Chondrocyte (in vitro differentiated cells): ENCODE results near the gene EGLN1. TPM values are rescaled to one million over a fixed set of nuclear protein-coding genes. Genes with fewer than 3 reads are reported as not detected.

ENCODE experiments used
- DNase-seq: peaks from one replicate; pipeline ENCODE4 v3.0.0; 2021; ENCODE audit warnings: mixed read lengths, low spot score
- H3K27ac Mint-ChIP-seq: one replicate; pipeline ENCODE4 v1.8.0; 2021; ENCODE audit warnings: mild to moderate bottlenecking, moderate library complexity, mixed read lengths; ENCODE audit not compliant: unreplicated experiment
- H3K27me3 Mint-ChIP-seq: 2 replicates; pipeline ENCODE4 v1.8.0; 2021; ENCODE audit warnings: low read depth, mixed read lengths
- H3K36me3 Mint-ChIP-seq: 2 replicates; pipeline ENCODE4 v1.8.0; 2021; ENCODE audit warnings: low read depth, mixed read lengths
- H3K4me1 Mint-ChIP-seq: 2 replicates; pipeline ENCODE4 v1.8.0; 2021; ENCODE audit warnings: low read depth, mild to moderate bottlenecking, mixed read lengths
- H3K4me3 Mint-ChIP-seq: one replicate; pipeline ENCODE4 v1.8.0; 2021; ENCODE audit warnings: mild to moderate bottlenecking, moderate library complexity, mixed read lengths; ENCODE audit not compliant: unreplicated experiment
- H3K9me3 Mint-ChIP-seq: 2 replicates; pipeline ENCODE4 v1.8.0; 2021; ENCODE audit warnings: low read depth, mixed read lengths
- CTCF ChIP-seq: fragments of 200-600 bp; sonication (generic); IDR thresholded peaks from 2 replicates; pipeline ENCODE4 v1.5.0; 2021; ENCODE audit warnings: antibody characterized with exemption, mild to moderate bottlenecking, moderate library complexity
- total RNA-seq: library from RNA; stranded (reverse); gene quantifications from 3 replicates; pipeline ENCODE4 v1.2.1, GENCODE V29; 2021

The EGLN1 gene
- total RNA-seq, 1 donor from 2014 or later, result 36.6 TPM

GRCh38 chr1:231395076-231395997 lies 26.8 kb downstream of the EGLN1 start:
- no peaks in the 10 kb centered on the region for H3K27me3 Mint-ChIP-seq
- H3K4me1 Mint-ChIP-seq, result peaks cover 52% of the 10 kb centered on the region
- no peak for TF ChIP-seq CTCF
- H3K27ac Mint-ChIP-seq, result peak overlapping the region; percentile 97
- no peaks in the 10 kb centered on the region for H3K36me3 Mint-ChIP-seq
- peak overlapping the region; percentile 55 for H3K4me3 Mint-ChIP-seq
- DNase-seq, result no peak
- no peaks in the 10 kb centered on the region for H3K9me3 Mint-ChIP-seq

- Mint-ChIP-seq H3K36me3 (no peaks in the 10 kb centered on the region), H3K27ac (peak overlapping the region; percentile 59), H3K9me3 (no peaks in the 10 kb centered on the region), H3K4me3 (no peak overlapping the region), H3K4me1 (peaks cover 65% of the 10 kb centered on the region), H3K27me3 (no peaks in the 10 kb centered on the region)
- no peak for TF ChIP-seq CTCF
- no peak for DNase-seq
These were observed 28.4 kb downstream of the EGLN1 start for GRCh38 chr1:231393668-231394067.

GRCh38 chr1:231392389-231393131 lies 29.5 kb downstream of the EGLN1 start:
- no peak for TF ChIP-seq CTCF
- H3K27me3 Mint-ChIP-seq, result no peaks in the 10 kb centered on the region
- H3K36me3 Mint-ChIP-seq, result no peaks in the 10 kb centered on the region
- no peak for DNase-seq
- no peaks in the 10 kb centered on the region for H3K9me3 Mint-ChIP-seq
- H3K4me1 Mint-ChIP-seq, result peaks cover 69% of the 10 kb centered on the region
- H3K4me3 Mint-ChIP-seq, result no peak overlapping the region
- peak overlapping the region; percentile 7 for H3K27ac Mint-ChIP-seq

- DNase-seq, result no peak
- Mint-ChIP-seq H3K4me1 (peaks cover 48% of the 10 kb centered on the region), H3K36me3 (no peaks in the 10 kb centered on the region), H3K27ac (peak overlapping the region; percentile 62), H3K9me3 (no peaks in the 10 kb centered on the region), H3K4me3 (no peak overlapping the region), H3K27me3 (no peaks in the 10 kb centered on the region)
- no peak for TF ChIP-seq CTCF
These were observed 32.0 kb downstream of the EGLN1 start for GRCh38 chr1:231390071-231390470.
